ENCODE data around the gene POLR2I.

The POLR2I gene

GRCh38 chr19:36125557-36125956 is 10.9 kb upstream of the POLR2I start:
- H3K9me3 ChIP-seq (ENCODE audit: control insufficient read depth, low read depth, low read length) = no peaks in the 10 kb centered on the region
- no peak overlapping the region for H3K27ac ChIP-seq (ENCODE audit: low read length)
- no peak overlapping the region for H3K4me3 ChIP-seq (ENCODE audit: low read length)
- no peaks in the 10 kb centered on the region for H3K27me3 ChIP-seq (ENCODE audit: control insufficient read depth, insufficient read depth, low read length)
- no peak overlapping the region for H3K9ac ChIP-seq (ENCODE audit: low read length)
- H3K4me1 ChIP-seq (ENCODE audit: control insufficient read depth, low read depth, low read length) = no peaks in the 10 kb centered on the region
- H3K36me3 ChIP-seq (ENCODE audit: control insufficient read depth, low read depth, low read length) = peaks cover 18% of the 10 kb centered on the region

- no peaks in the 10 kb centered on the region for H3K27me3 ChIP-seq (ENCODE audit: control insufficient read depth, insufficient read depth, low read length)
- H3K9ac ChIP-seq (ENCODE audit: low read length) = no peak overlapping the region
- H3K36me3 ChIP-seq (ENCODE audit: control insufficient read depth, low read depth, low read length) = peaks cover 35% of the 10 kb centered on the region
- no peaks in the 10 kb centered on the region for H3K4me1 ChIP-seq (ENCODE audit: control insufficient read depth, low read depth, low read length)
- H3K9me3 ChIP-seq (ENCODE audit: control insufficient read depth, low read depth, low read length) = no peaks in the 10 kb centered on the region
- no peak overlapping the region for H3K4me3 ChIP-seq (ENCODE audit: low read length)
- no peak overlapping the region for H3K27ac ChIP-seq (ENCODE audit: low read length)
These were observed 6.9 kb upstream of the POLR2I start for GRCh38 chr19:36121486-36122124.

GRCh38 chr19:36120984-36121358 is 6.3 kb upstream of the POLR2I start:
- no peaks in the 10 kb centered on the region for H3K4me1 ChIP-seq (ENCODE audit: control insufficient read depth, low read depth, low read length)
- H3K27me3 ChIP-seq (ENCODE audit: control insufficient read depth, insufficient read depth, low read length) = no peaks in the 10 kb centered on the region
- H3K4me3 ChIP-seq (ENCODE audit: low read length) = no peak overlapping the region
- no peaks in the 10 kb centered on the region for H3K9me3 ChIP-seq (ENCODE audit: control insufficient read depth, low read depth, low read length)
- H3K36me3 ChIP-seq (ENCODE audit: control insufficient read depth, low read depth, low read length) = peaks cover 35% of the 10 kb centered on the region
- H3K27ac ChIP-seq (ENCODE audit: low read length) = no peak overlapping the region
- no peak overlapping the region for H3K9ac ChIP-seq (ENCODE audit: low read length)

GRCh38 chr19:36120092-36120983 is 5.7 kb upstream of the POLR2I start:
- Histone ChIP-seq H3K36me3 (ENCODE audit: control insufficient read depth, low read depth, low read length) (peaks cover 29% of the 10 kb centered on the region), H3K4me3 (ENCODE audit: low read length) (no peak overlapping the region), H3K4me1 (ENCODE audit: control insufficient read depth, low read depth, low read length) (no peaks in the 10 kb centered on the region), H3K27me3 (ENCODE audit: control insufficient read depth, insufficient read depth, low read length) (no peaks in the 10 kb centered on the region), H3K27ac (ENCODE audit: low read length) (no peak overlapping the region), H3K9me3 (ENCODE audit: control insufficient read depth, low read depth, low read length) (no peaks in the 10 kb centered on the region), H3K9ac (ENCODE audit: low read length) (no peak overlapping the region)

- no peak overlapping the region for H3K9ac ChIP-seq (ENCODE audit: low read length)
- peak overlapping the region; percentile 83 for H3K4me3 ChIP-seq (ENCODE audit: low read length)
- H3K27ac ChIP-seq (ENCODE audit: low read length) = no peak overlapping the region
- no peaks in the 10 kb centered on the region for H3K9me3 ChIP-seq (ENCODE audit: control insufficient read depth, low read depth, low read length)
- H3K36me3 ChIP-seq (ENCODE audit: control insufficient read depth, low read depth, low read length) = peaks cover 25% of the 10 kb centered on the region
- H3K27me3 ChIP-seq (ENCODE audit: control insufficient read depth, insufficient read depth, low read length) = no peaks in the 10 kb centered on the region
- H3K4me1 ChIP-seq (ENCODE audit: control insufficient read depth, low read depth, low read length) = peaks cover 3% of the 10 kb centered on the region
These were observed 1.6 kb upstream of the POLR2I start for GRCh38 chr19:36116344-36116637.

GRCh38 chr19:36115453-36116343 is 1.0 kb upstream of the POLR2I start, which contains the start of gene TBCB:
TSS of gene TBCB (plus strand) at chr19:36115468. CDS start at chr19:36115561, 93 bp downstream.
- peaks cover 25% of the 10 kb centered on the region for H3K36me3 ChIP-seq (ENCODE audit: control insufficient read depth, low read depth, low read length)
- H3K4me3 ChIP-seq (ENCODE audit: low read length) = peak within 1 kb of the TSS; percentile 83
- H3K9me3 ChIP-seq (ENCODE audit: control insufficient read depth, low read depth, low read length) = no peaks in the 10 kb centered on the region
- H3K27ac ChIP-seq (ENCODE audit: low read length) = peak within 1 kb of the TSS; percentile 86
- H3K4me1 ChIP-seq (ENCODE audit: control insufficient read depth, low read depth, low read length) = peaks cover 6% of the 10 kb centered on the region
- peak within 1 kb of the TSS; percentile 83 for H3K9ac ChIP-seq (ENCODE audit: low read length)
- no peaks in the 10 kb centered on the region for H3K27me3 ChIP-seq (ENCODE audit: control insufficient read depth, insufficient read depth, low read length)

GRCh38 chr19:36113894-36114720 is 568 bp downstream of the POLR2I start:
- H3K36me3 ChIP-seq (ENCODE audit: control insufficient read depth, low read depth, low read length) = peaks cover 20% of the 10 kb centered on the region

GRCh38 chr19:36113425-36113824 is 1.2 kb downstream of the POLR2I start:
- Histone ChIP-seq H3K9ac (ENCODE audit: low read length) (no peak overlapping the region), H3K27ac (ENCODE audit: low read length) (no peak overlapping the region), H3K36me3 (ENCODE audit: control insufficient read depth, low read depth, low read length) (peaks cover 19% of the 10 kb centered on the region), H3K9me3 (ENCODE audit: control insufficient read depth, low read depth, low read length) (no peaks in the 10 kb centered on the region), H3K4me3 (ENCODE audit: low read length) (peak overlapping the region; percentile 83), H3K4me1 (ENCODE audit: control insufficient read depth, low read depth, low read length) (peaks cover 6% of the 10 kb centered on the region), H3K27me3 (ENCODE audit: control insufficient read depth, insufficient read depth, low read length) (no peaks in the 10 kb centered on the region)

More at GRCh38 chr19:36113894-36114720, 568 bp downstream of the POLR2I start:
- Histone ChIP-seq H3K9ac (ENCODE audit: low read length) (peak overlapping the region; percentile 83), H3K4me3 (ENCODE audit: low read length) (peak overlapping the region; percentile 83), H3K27ac (ENCODE audit: low read length) (peak overlapping the region; percentile 46), H3K9me3 (ENCODE audit: control insufficient read depth, low read depth, low read length) (no peaks in the 10 kb centered on the region), H3K27me3 (ENCODE audit: control insufficient read depth, insufficient read depth, low read length) (no peaks in the 10 kb centered on the region), H3K4me1 (ENCODE audit: control insufficient read depth, low read depth, low read length) (peaks cover 6% of the 10 kb centered on the region)

GRCh38 chr19:36112678-36113077 is 2.0 kb downstream of the POLR2I start:
- Histone ChIP-seq H3K9me3 (ENCODE audit: control insufficient read depth, low read depth, low read length) (no peaks in the 10 kb centered on the region), H3K9ac (ENCODE audit: low read length) (no peak overlapping the region), H3K4me1 (ENCODE audit: control insufficient read depth, low read depth, low read length) (peaks cover 6% of the 10 kb centered on the region), H3K27me3 (ENCODE audit: control insufficient read depth, insufficient read depth, low read length) (no peaks in the 10 kb centered on the region), H3K36me3 (ENCODE audit: control insufficient read depth, low read depth, low read length) (peaks cover 14% of the 10 kb centered on the region), H3K4me3 (ENCODE audit: low read length) (no peak overlapping the region), H3K27ac (ENCODE audit: low read length) (no peak overlapping the region)

GRCh38 chr19:36111200-36111539 is 3.5 kb downstream of the POLR2I start:
- H3K4me3 ChIP-seq (ENCODE audit: low read length) = no peak overlapping the region
- H3K36me3 ChIP-seq (ENCODE audit: control insufficient read depth, low read depth, low read length) = peaks cover 8% of the 10 kb centered on the region
- no peak overlapping the region for H3K9ac ChIP-seq (ENCODE audit: low read length)
- H3K27ac ChIP-seq (ENCODE audit: low read length) = no peak overlapping the region
- H3K9me3 ChIP-seq (ENCODE audit: control insufficient read depth, low read depth, low read length) = no peaks in the 10 kb centered on the region
- H3K4me1 ChIP-seq (ENCODE audit: control insufficient read depth, low read depth, low read length) = peaks cover 6% of the 10 kb centered on the region
- H3K27me3 ChIP-seq (ENCODE audit: control insufficient read depth, insufficient read depth, low read length) = no peaks in the 10 kb centered on the region
